H9 (cell line): ENCODE results near the gene CCDC40. TPM values are rescaled to one million over a fixed set of nuclear protein-coding genes. Genes with fewer than 3 reads are reported as not detected.

Source experiments
- DNase-seq: peaks from one replicate; pipeline ENCODE4 v3.0.0-alpha.2; 2017
- H2AFZ ChIP-seq: one replicate; pipeline ENCODE4 v1.6.1; 2013; ENCODE audit warnings: mild to moderate bottlenecking, low read length, control low read depth, moderate library complexity
- H2AK5ac ChIP-seq: 2 replicates; pipeline ENCODE4 v1.6.1; 2013; ENCODE audit warnings: low read length, control low read depth, mixed read lengths; ENCODE audit not compliant: insufficient read length
- H2BK120ac ChIP-seq: one replicate; pipeline ENCODE4 v1.6.1; 2013; ENCODE audit warnings: low read depth, mild to moderate bottlenecking, low read length, control low read depth, inconsistent platforms; ENCODE audit not compliant: poor library complexity, severe bottlenecking
- H2BK12ac ChIP-seq: 2 replicates; pipeline ENCODE4 v1.6.1; 2013; ENCODE audit warnings: low read length, control low read depth, mixed read lengths, low read depth; ENCODE audit not compliant: insufficient read length
- H2BK15ac ChIP-seq: 2 replicates; pipeline ENCODE4 v1.6.1; 2013; ENCODE audit warnings: low read depth, low read length, control low read depth
- H2BK20ac ChIP-seq: one replicate; pipeline ENCODE4 v1.6.1; 2013; ENCODE audit warnings: low read depth, mild to moderate bottlenecking, low read length, control low read depth, inconsistent platforms; ENCODE audit not compliant: poor library complexity, severe bottlenecking
- H2BK5ac ChIP-seq: 2 replicates; pipeline ENCODE4 v1.6.1; 2013; ENCODE audit warnings: low read length, control low read depth, mixed read lengths; ENCODE audit not compliant: insufficient read length
- H3K14ac ChIP-seq: 2 replicates; pipeline ENCODE4 v1.6.1; 2013; ENCODE audit warnings: low read length, control low read depth; ENCODE audit not compliant: insufficient read depth
- H3K18ac ChIP-seq: 2 replicates; pipeline ENCODE4 v1.6.1; 2013; ENCODE audit warnings: low read depth, mild to moderate bottlenecking, mixed read lengths, low read length, control low read depth; ENCODE audit not compliant: insufficient read length
- H3K23ac ChIP-seq: 2 replicates; pipeline ENCODE4 v1.6.1; 2013; ENCODE audit warnings: low read length, control low read depth, mixed read lengths, low read depth; ENCODE audit not compliant: insufficient read length
- H3K23me2 ChIP-seq: 2 replicates; pipeline ENCODE4 v1.6.1; 2013; ENCODE audit warnings: low read depth, mild to moderate bottlenecking, mixed read lengths, low read length, control low read depth; ENCODE audit not compliant: insufficient read length, poor library complexity, severe bottlenecking
- H3K27ac ChIP-seq: 2 replicates; pipeline ENCODE4 v1.5.1; 2013; ENCODE audit warnings: low read length, control low read depth, mixed read lengths, low read depth; ENCODE audit not compliant: insufficient read length
- H3K27me3 ChIP-seq: 2 replicates; pipeline ENCODE4 v1.6.1; 2013; ENCODE audit warnings: low read length, control low read depth, inconsistent platforms; ENCODE audit not compliant: insufficient read depth
- H3K4ac ChIP-seq: 2 replicates; pipeline ENCODE4 v1.6.1; 2013; ENCODE audit warnings: low read depth, mild to moderate bottlenecking, control low read depth, inconsistent platforms, low read length, moderate library complexity
- H3K4me1 ChIP-seq: 2 replicates; pipeline ENCODE4 v1.6.1; 2013; ENCODE audit warnings: low read length, control low read depth, inconsistent platforms; ENCODE audit not compliant: insufficient read depth
- H3K4me2 ChIP-seq: 2 replicates; pipeline ENCODE4 v1.6.1; 2013; ENCODE audit warnings: low read length, control low read depth, mixed read lengths; ENCODE audit not compliant: insufficient read length, insufficient read depth
- H3K56ac ChIP-seq: 2 replicates; pipeline ENCODE4 v1.6.1; 2013; ENCODE audit warnings: low read depth, mild to moderate bottlenecking, mixed read lengths, low read length, control low read depth; ENCODE audit not compliant: insufficient read length
- H3K79me1 ChIP-seq: 2 replicates; pipeline ENCODE4 v1.6.1; 2013; ENCODE audit warnings: low read depth, mild to moderate bottlenecking, moderate library complexity, low read length, control low read depth, inconsistent platforms; ENCODE audit not compliant: insufficient read depth, poor library complexity, severe bottlenecking
- H3K79me2 ChIP-seq: 2 replicates; pipeline ENCODE4 v1.6.1; 2013; ENCODE audit warnings: low read length, control low read depth, inconsistent platforms; ENCODE audit not compliant: insufficient read depth
- H3K9ac ChIP-seq: 2 replicates; pipeline ENCODE4 v1.6.1; 2013; ENCODE audit warnings: low read length, control low read depth, mixed read lengths; ENCODE audit not compliant: insufficient read length; ENCODE audit errors: extremely low read depth
- H3K9me3 ChIP-seq: one replicate; pipeline ENCODE4 v1.6.1; 2013; ENCODE audit warnings: low read depth, low read length, inconsistent platforms; ENCODE audit not compliant: control insufficient read depth
- H3T11ph ChIP-seq: one replicate; pipeline ENCODE4 v1.6.1; 2013; ENCODE audit warnings: mild to moderate bottlenecking, low read length, control low read depth, inconsistent platforms
- H4K20me1 ChIP-seq: one replicate; pipeline ENCODE4 v1.6.1; 2013; ENCODE audit not compliant: control insufficient read depth, insufficient read length, insufficient read depth
- H4K5ac ChIP-seq: 2 replicates; pipeline ENCODE4 v1.6.1; 2013; ENCODE audit warnings: low read depth, mild to moderate bottlenecking, mixed read lengths, low read length, control low read depth; ENCODE audit not compliant: insufficient read length
- H4K8ac ChIP-seq: replicated peaks from 2 replicates; pipeline ENCODE4 v1.6.1; 2013; ENCODE audit warnings: low read length, control low read depth, mixed read lengths, low read depth; ENCODE audit not compliant: insufficient read length
- H4K91ac ChIP-seq: 2 replicates; pipeline ENCODE4 v1.6.1; 2013; ENCODE audit warnings: low read depth, mild to moderate bottlenecking, moderate library complexity, mixed read lengths, low read length, control low read depth; ENCODE audit not compliant: insufficient read length
- H3K27ac Mint-ChIP-seq, 3 experiments: 2 replicates in 2 of 3; 3 replicates in 1 of 3; pipeline ENCODE4 v1.8.0; 2020 to 2021; ENCODE audit warnings: mixed read lengths in 3 of 3, mild to moderate bottlenecking in 1 of 3, moderate library complexity in 1 of 3
- H3K27me3 Mint-ChIP-seq: 2 replicates; pipeline ENCODE4 v1.8.0; 2021; ENCODE audit warnings: low read depth, mild to moderate bottlenecking, moderate library complexity, mixed read lengths
- H3K36me3 Mint-ChIP-seq, 3 experiments: 2 replicates in 2 of 3; 3 replicates in 1 of 3; pipeline ENCODE4 v1.8.0; 2020 to 2021; ENCODE audit warnings: low read depth in 3 of 3, mixed read lengths in 3 of 3; ENCODE audit not compliant: insufficient read depth in 1 of 3
- H3K4me1 Mint-ChIP-seq, 2 experiments: 2 replicates each; pipeline ENCODE4 v1.8.0; 2020; ENCODE audit warnings: mixed read lengths in 2 of 2
- H3K4me3 Mint-ChIP-seq, 2 experiments: 2 replicates in 1 of 2; 3 replicates in 1 of 2; pipeline ENCODE4 v1.8.0; 2020 to 2021; ENCODE audit warnings: mild to moderate bottlenecking in 2 of 2, mixed read lengths in 2 of 2, moderate library complexity in 1 of 2
- H3K9me3 Mint-ChIP-seq, 2 experiments: 2 replicates in 1 of 2; 3 replicates in 1 of 2; pipeline ENCODE4 v1.8.0; 2020; ENCODE audit warnings: mild to moderate bottlenecking in 2 of 2, mixed read lengths in 2 of 2, moderate library complexity in 1 of 2
- WGBS: extraction: QIAGEN DNeasy Blood & Tissue Kit; methylation state at CpG from one replicate; pipeline ENCODE4 v1.1.7; 2013; ENCODE audit warnings: missing lambda C conversion rate, low lambda C conversion rate, mixed read lengths; ENCODE audit not compliant: insufficient read length; ENCODE audit errors: extremely low coverage; 5-methylcytosine and 5-hydroxymethylcytosine counted together
- total RNA-seq: library from RNA; stranded (reverse); gene quantifications from 2 replicates; pipeline ENCODE4 v1.2.1, GENCODE V29; 2021
- TF ChIP-seq, protein P1 (sequence below): fragments of 200-600 bp; sonication (generic); conservative IDR thresholded peaks from 3 replicates; pipeline ENCODE4 v1.8.0; 2021; ENCODE audit warnings: antibody characterized with exemption, mild to moderate bottlenecking

CCDC40 gene
- total RNA-seq, 1 experiment from 2014 or later, result 8.9 TPM

DNA sequence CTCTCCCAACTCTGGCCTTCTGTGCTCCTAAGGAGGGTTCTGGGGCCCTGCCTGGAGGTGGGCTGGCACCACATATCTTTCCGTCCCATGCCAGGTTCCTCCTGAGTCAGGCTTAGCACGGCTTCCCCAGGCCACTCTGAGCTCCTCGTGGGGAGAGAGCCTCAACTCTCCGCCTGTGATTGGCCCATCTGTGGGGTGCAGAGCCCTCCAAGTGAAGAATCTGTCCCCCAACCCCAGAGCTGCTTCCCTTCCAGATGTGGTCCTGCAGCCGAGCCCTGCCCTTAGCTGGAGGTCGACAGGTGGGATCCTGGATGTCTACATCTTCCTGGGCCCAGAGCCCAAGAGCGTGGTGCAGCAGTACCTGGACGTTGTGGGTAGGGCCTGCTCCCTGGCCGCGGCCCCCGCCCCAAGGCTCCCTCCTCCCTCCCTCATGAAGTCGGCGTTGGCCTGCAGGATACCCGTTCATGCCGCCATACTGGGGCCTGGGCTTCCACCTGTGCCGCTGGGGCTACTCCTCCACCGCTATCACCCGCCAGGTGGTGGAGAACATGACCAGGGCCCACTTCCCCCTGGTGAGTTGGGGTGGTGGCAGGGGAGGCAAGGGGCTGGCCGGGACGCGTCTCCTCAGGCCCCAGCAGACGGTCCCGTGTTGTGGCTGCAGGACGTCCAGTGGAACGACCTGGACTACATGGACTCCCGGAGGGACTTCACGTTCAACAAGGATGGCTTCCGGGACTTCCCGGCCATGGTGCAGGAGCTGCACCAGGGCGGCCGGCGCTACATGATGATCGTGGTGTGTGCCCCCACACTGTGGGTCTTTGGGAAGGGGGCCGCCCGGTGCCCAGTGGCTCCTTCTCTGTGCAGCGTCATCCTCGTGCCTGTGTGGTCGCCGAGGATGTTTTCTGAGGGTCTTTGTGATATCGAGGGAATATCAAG, 71.9 kb downstream of the CCDC40 start:
- no peak overlapping the region for H3K4ac ChIP-seq
- H3K79me1 ChIP-seq, result no peaks in the 10 kb centered on the region
- Mint-ChIP-seq H3K4me3 (no peak overlapping the region), H3K4me1 (peaks cover 16 to 27% of the 10 kb centered on the region in 2 experiments), H3K36me3 (peaks cover 0 to 7% (median under 1%) of the 10 kb centered on the region in 3 experiments; a peak in 3 of 7 replicates), H3K27ac (no peak overlapping the region; a peak in 1 of 7 replicates), H3K27me3 (no peaks in the 10 kb centered on the region; the same call in 1 of the 2 replicates), H3K9me3 (no peaks in the 10 kb centered on the region)
- no CpG with 5 or more reads among the region's 40 CpGs for WGBS
- TF ChIP-seq, protein P1, sequence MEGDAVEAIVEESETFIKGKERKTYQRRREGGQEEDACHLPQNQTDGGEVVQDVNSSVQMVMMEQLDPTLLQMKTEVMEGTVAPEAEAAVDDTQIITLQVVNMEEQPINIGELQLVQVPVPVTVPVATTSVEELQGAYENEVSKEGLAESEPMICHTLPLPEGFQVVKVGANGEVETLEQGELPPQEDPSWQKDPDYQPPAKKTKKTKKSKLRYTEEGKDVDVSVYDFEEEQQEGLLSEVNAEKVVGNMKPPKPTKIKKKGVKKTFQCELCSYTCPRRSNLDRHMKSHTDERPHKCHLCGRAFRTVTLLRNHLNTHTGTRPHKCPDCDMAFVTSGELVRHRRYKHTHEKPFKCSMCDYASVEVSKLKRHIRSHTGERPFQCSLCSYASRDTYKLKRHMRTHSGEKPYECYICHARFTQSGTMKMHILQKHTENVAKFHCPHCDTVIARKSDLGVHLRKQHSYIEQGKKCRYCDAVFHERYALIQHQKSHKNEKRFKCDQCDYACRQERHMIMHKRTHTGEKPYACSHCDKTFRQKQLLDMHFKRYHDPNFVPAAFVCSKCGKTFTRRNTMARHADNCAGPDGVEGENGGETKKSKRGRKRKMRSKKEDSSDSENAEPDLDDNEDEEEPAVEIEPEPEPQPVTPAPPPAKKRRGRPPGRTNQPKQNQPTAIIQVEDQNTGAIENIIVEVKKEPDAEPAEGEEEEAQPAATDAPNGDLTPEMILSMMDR, result no peak
- H2AFZ ChIP-seq, result no peak overlapping the region
- no peak overlapping the region for H2BK12ac ChIP-seq
- no peak overlapping the region for H3K56ac ChIP-seq
- no peaks in the 10 kb centered on the region for H3K27me3 ChIP-seq
- H4K5ac ChIP-seq, result no peak overlapping the region
- no peak overlapping the region for H2BK20ac ChIP-seq
- H4K8ac ChIP-seq, result no peak overlapping the region
- no peak overlapping the region for H3K23ac ChIP-seq
- H3K18ac ChIP-seq, result no peak overlapping the region
- H3K9me3 ChIP-seq, result no peaks in the 10 kb centered on the region
- no peak overlapping the region for H4K91ac ChIP-seq
- DNase-seq, result peak; percentile 15
- H3K79me2 ChIP-seq, result no peaks in the 10 kb centered on the region
- no peak overlapping the region for H2BK5ac ChIP-seq
- H3K23me2 ChIP-seq, result no peaks in the 10 kb centered on the region
- no peak overlapping the region for H3K27ac ChIP-seq
- H3K4me1 ChIP-seq, result no peaks in the 10 kb centered on the region
- no peak overlapping the region for H2AK5ac ChIP-seq
- H2BK120ac ChIP-seq, result no peak overlapping the region
- no peak overlapping the region for H3T11ph ChIP-seq
- H3K9ac ChIP-seq, result no peak overlapping the region
- no peak overlapping the region for H3K14ac ChIP-seq
- H2BK15ac ChIP-seq, result no peak overlapping the region
- H3K4me2 ChIP-seq, result no peak overlapping the region
- H4K20me1 ChIP-seq, result no peaks in the 10 kb centered on the region
